HepG2 (cell line): ENCODE measurements around the gene SWSAP1. TPM values are rescaled to one million over a fixed set of nuclear protein-coding genes. Genes with fewer than 3 reads are reported as not detected.

Experiments
- ATF3 ChIP-seq: sonication (generic); formaldehyde crosslinking; IDR thresholded peaks from 2 replicates; pipeline ENCODE4 v1.4.0; 2020; ENCODE audit warnings: missing genetic modification reagents
- BORCS8-MEF2B ChIP-seq: sonication (generic); formaldehyde crosslinking; IDR thresholded peaks from 2 replicates; pipeline ENCODE4 v1.8.0; 2022; ENCODE audit warnings: mild to moderate bottlenecking, missing genetic modification reagents
- CCAR2 ChIP-seq: fragments of 200-400 bp; formaldehyde crosslinking; optimal IDR thresholded peaks from 2 replicates; pipeline ENCODE3; 2018; ENCODE audit warnings: low read depth, mild to moderate bottlenecking, low read length, moderate library complexity
- CCDC6 ChIP-seq: sonication (generic); formaldehyde crosslinking; IDR thresholded peaks from 2 replicates; pipeline ENCODE4 v1.8.1; 2022; ENCODE audit warnings: mild to moderate bottlenecking, missing genetic modification reagents, moderate library complexity
- FOSL2 ChIP-seq: sonication (generic); formaldehyde crosslinking; IDR thresholded peaks from 2 replicates; pipeline ENCODE4 v1.4.0; 2020; ENCODE audit warnings: missing genetic modification reagents
- GZF1 ChIP-seq: sonication (generic); formaldehyde crosslinking; IDR thresholded peaks from 2 replicates; pipeline ENCODE4 v1.5.1; 2020; ENCODE audit warnings: mild to moderate bottlenecking, missing genetic modification reagents
- HHEX ChIP-seq: IDR thresholded peaks from 2 replicates; pipeline ENCODE4 v1.6.1; 2016; ENCODE audit warnings: control low read depth
- KDM5B ChIP-seq: sonication (generic); formaldehyde crosslinking; IDR thresholded peaks from 2 replicates; pipeline ENCODE4 v1.4.0; 2020; ENCODE audit warnings: missing genetic modification reagents, mild to moderate bottlenecking, borderline replicate concordance
- MAFG ChIP-seq: sonication (generic); formaldehyde crosslinking; IDR thresholded peaks from 2 replicates; pipeline ENCODE4 v1.5.1; 2020; ENCODE audit warnings: mild to moderate bottlenecking, missing genetic modification reagents
- MYC ChIP-seq: sonication (generic); formaldehyde crosslinking; IDR thresholded peaks from 2 replicates; pipeline ENCODE4 v1.9.0; 2021; ENCODE audit warnings: missing genetic modification reagents, borderline replicate concordance
- NAIF1 ChIP-seq: sonication (generic); formaldehyde crosslinking; IDR thresholded peaks from 2 replicates; pipeline ENCODE4 v1.5.0; 2020; ENCODE audit warnings: mild to moderate bottlenecking, missing genetic modification reagents, borderline replicate concordance
- NFE2L2 ChIP-seq: fragments of 150-350 bp; IDR thresholded peaks from 2 replicates; pipeline ENCODE4 v1.6.1; 2014; ENCODE audit warnings: low read length
- RFX3 ChIP-seq: IDR thresholded peaks from 2 replicates; pipeline ENCODE4 v1.6.1; 2016; ENCODE audit warnings: missing biosample characterization, missing genetic modification reagents
- SALL1 ChIP-seq: sonication (generic); formaldehyde crosslinking; IDR thresholded peaks from 2 replicates; pipeline ENCODE4 v1.8.0; 2022; ENCODE audit warnings: mild to moderate bottlenecking, missing genetic modification reagents
- SP2 ChIP-seq: sonication (generic); formaldehyde crosslinking; IDR thresholded peaks from 2 replicates; pipeline ENCODE4 v1.5.1; 2020; ENCODE audit warnings: mild to moderate bottlenecking, missing genetic modification reagents
- SP4 ChIP-seq: sonication (generic); formaldehyde crosslinking; IDR thresholded peaks from 2 replicates; pipeline ENCODE4 v1.8.1; 2023; ENCODE audit warnings: mild to moderate bottlenecking, missing genetic modification reagents
- STAT6 ChIP-seq: sonication (generic); formaldehyde crosslinking; IDR thresholded peaks from 2 replicates; pipeline ENCODE4 v1.4.0; 2020; ENCODE audit warnings: missing genetic modification reagents, mild to moderate bottlenecking, borderline replicate concordance
- YEATS4 ChIP-seq: sonication (generic); formaldehyde crosslinking; IDR thresholded peaks from 2 replicates; pipeline ENCODE4 v1.4.0; 2020; ENCODE audit warnings: missing genetic modification reagents, borderline replicate concordance
- ZBTB20 ChIP-seq: sonication (generic); formaldehyde crosslinking; IDR thresholded peaks from 2 replicates; pipeline ENCODE4 v1.8.1; 2023; ENCODE audit warnings: missing genetic modification reagents, low read depth, mild to moderate bottlenecking, borderline replicate concordance
- ZFP36 ChIP-seq: fragments of 150-350 bp; IDR thresholded peaks from 2 replicates; pipeline ENCODE4 v1.6.1; 2018; ENCODE audit warnings: borderline replicate concordance, low read length, low read depth; ENCODE audit not compliant: partially characterized antibody
- ZNF652 ChIP-seq: IDR thresholded peaks from 2 replicates; pipeline ENCODE4 v1.6.1; 2016; ENCODE audit warnings: low read depth, borderline replicate concordance
- ZNF800 ChIP-seq: sonication (generic); formaldehyde crosslinking; IDR thresholded peaks from 2 replicates; pipeline ENCODE4 v1.4.0; 2020; ENCODE audit warnings: missing genetic modification reagents
- polyA plus RNA-seq, 8 experiments: library from polyadenylated mRNA; depleted of rRNA in 3 of 8; stranded (reverse) in 7 of 8; unstranded in 1 of 8; fragments of >200 nt; fragmentation: Illumina TruSeq in 4 of 8; extraction: Trizol in 4 of 8; gene quantifications; 2 replicates each; pipeline versions ENCODE4 v1.2.1 to v1.2.3, GENCODE V29; 2011 to 2016; ENCODE audit warnings: low read depth in 4 of 8, missing spikeins in 1 of 8, mixed read lengths in 1 of 8; ENCODE audit not compliant: insufficient read depth in 1 of 8
- total RNA-seq, 5 experiments: library from RNA; depleted of rRNA; stranded (reverse); fragments of >200 nt; fragmentation: Illumina TruSeq; extraction: Trizol; gene quantifications; 2 replicates each; pipeline ENCODE4 v1.2.3, GENCODE V29; 2016; ENCODE audit warnings: low read depth in 1 of 5
- TF ChIP-seq, protein P1 (sequence below): sonication (generic); formaldehyde crosslinking; IDR thresholded peaks from 2 replicates; pipeline ENCODE4 v1.5.0; 2020; ENCODE audit warnings: mild to moderate bottlenecking, low read depth, missing genetic modification reagents, borderline replicate concordance
- TF ChIP-seq, protein P2 (sequence below): sonication (generic); formaldehyde crosslinking; IDR thresholded peaks from 2 replicates; pipeline ENCODE4 v1.8.0; 2022; ENCODE audit warnings: mild to moderate bottlenecking, missing genetic modification reagents, borderline replicate concordance

Gene SWSAP1
- total and polyA plus RNA-seq, 2 of the 13 experiments (the other 11 are each of a cell fraction or from before 2014, with no cell fraction given) = 2.7 to 3.3 TPM

DNA sequence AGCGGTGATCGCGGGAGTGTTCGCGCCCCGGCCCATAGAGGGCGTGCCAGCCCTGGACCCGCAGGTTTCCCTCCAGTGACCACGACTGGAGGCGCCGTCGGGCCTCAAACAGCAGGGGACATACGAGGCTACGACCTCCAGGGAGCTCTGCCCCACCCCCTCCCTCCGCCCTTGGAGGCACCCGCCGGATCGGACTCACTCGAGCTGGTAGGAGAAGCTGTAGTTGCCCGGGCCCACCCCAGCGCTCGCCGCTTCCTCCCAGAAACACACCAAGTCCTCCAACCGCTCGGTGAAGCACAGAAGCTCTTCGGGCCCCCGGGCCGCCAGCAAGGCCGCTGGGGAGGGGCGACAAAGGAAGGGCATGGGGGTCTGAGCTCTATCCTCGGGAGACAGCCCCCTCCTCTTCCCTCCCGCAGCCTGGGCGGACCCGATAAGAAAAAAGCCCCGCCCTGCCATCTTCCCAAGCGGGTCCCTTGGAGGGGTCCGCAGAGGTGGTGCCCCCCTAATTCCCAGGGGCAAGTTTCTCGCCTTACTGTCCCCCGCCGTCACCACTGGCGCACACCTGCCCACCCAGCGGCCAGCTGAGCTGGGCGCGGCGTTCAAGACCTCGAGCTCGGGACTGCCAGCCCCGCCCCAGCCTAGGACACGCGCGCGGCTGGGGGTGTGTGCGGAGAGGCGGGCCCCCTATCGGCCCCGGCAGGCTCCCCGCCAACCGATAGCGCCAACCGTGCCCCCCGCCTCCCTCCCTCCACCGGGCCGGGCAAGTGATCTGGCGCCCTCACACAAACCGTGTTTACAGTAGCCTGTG, 8.6 kb downstream of the SWSAP1 start (continued):
- TF ChIP-seq NAIF1 = no peak
- TF ChIP-seq YEATS4 (CRISPR knock-in tag) = peak; percentile 26
- TF ChIP-seq RFX3 (CRISPR knock-in tag) = no peak
- TF ChIP-seq SALL1 (CRISPR knock-in tag) = peak; percentile 66
- peak; percentile 51; the same call in 1 of the 2 replicates for TF ChIP-seq SP2
- no peak for TF ChIP-seq MAFG
- TF ChIP-seq ATF3 (CRISPR knock-in tag) = no peak
- no peak for TF ChIP-seq ZBTB20 (CRISPR knock-in tag)
- 0 out of 2 replicates have a peak, but pooled peaks have one; percentile 22 for TF ChIP-seq MYC
- TF ChIP-seq ZNF652 (CRISPR knock-in tag) = no peak
- no peak for TF ChIP-seq STAT6 (CRISPR knock-in tag)
- no peak for TF ChIP-seq KDM5B (CRISPR knock-in tag)
- TF ChIP-seq ZNF800 = no peak
- peak; percentile 35; the same call in 1 of the 2 replicates for TF ChIP-seq FOSL2
- TF ChIP-seq CCAR2 = no peak
- TF ChIP-seq ZFP36 = no peak
- TF ChIP-seq HHEX (CRISPR knock-in tag) = no peak
- 0 out of 2 replicates have a peak, but pooled peaks have one; percentile 8 for TF ChIP-seq GZF1 (CRISPR knock-in tag)
- TF ChIP-seq, protein P1, sequence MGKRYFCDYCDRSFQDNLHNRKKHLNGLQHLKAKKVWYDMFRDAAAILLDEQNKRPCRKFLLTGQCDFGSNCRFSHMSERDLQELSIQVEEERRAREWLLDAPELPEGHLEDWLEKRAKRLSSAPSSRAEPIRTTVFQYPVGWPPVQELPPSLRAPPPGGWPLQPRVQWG (CRISPR knock-in tag) = no peak
- TF ChIP-seq SP4 (CRISPR knock-in tag) = peak; percentile 10; the same call in 1 of the 2 replicates
- no peak for TF ChIP-seq NFE2L2
- TF ChIP-seq CCDC6 (CRISPR knock-in tag) = no peak
- 0 out of 2 replicates have a peak, but pooled peaks have one; percentile 34 for TF ChIP-seq BORCS8-MEF2B (CRISPR knock-in tag)
- TF ChIP-seq, protein P2, sequence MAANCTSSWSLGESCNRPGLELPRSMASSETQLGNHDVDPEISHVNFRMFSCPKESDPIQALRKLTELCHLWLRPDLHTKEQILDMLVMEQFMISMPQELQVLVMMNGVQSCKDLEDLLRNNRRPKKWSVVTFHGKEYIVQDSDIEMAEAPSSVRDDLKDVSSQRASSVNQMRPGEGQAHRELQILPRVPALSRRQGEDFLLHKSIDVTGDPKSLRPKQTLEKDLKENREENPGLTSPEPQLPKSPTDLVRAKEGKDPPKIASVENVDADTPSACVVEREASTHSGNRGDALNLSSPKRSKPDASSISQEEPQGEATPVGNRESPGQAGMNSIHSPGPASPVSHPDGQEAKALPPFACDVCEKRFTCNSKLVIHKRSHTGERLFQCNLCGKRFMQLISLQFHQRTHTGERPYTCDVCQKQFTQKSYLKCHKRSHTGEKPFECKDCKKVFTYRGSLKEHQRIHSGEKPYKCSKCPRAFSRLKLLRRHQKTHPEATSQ (CRISPR knock-in tag) = no peak
